ENCODE data around the gene RAD51B.
A peak's percentile ranks its signal among the peaks of the same experiment; 100 is the strongest.

Gene RAD51B

DNA sequence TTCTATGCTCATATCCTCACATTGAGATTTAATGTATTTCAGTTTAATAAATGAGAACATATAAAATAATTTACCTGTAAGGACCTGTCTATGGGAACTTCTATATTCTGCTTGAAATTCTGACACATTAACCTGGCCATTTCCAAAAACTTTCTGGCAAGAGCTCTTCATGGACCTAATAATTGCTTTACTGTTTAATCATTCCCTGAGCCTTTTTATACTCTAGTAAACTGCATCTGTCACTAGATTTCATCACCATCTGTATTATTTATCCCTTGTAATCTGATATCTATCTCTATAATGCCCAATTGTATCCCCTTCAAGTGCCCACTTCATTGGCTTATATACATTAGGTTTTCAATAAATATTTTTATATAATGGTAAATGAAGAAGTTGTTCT lies 327.7 kb downstream of the RAD51B start:
- peak; percentile 31 for DNase-seq (ENCODE audit: low read depth)
- TF ChIP-seq, protein P1, sequence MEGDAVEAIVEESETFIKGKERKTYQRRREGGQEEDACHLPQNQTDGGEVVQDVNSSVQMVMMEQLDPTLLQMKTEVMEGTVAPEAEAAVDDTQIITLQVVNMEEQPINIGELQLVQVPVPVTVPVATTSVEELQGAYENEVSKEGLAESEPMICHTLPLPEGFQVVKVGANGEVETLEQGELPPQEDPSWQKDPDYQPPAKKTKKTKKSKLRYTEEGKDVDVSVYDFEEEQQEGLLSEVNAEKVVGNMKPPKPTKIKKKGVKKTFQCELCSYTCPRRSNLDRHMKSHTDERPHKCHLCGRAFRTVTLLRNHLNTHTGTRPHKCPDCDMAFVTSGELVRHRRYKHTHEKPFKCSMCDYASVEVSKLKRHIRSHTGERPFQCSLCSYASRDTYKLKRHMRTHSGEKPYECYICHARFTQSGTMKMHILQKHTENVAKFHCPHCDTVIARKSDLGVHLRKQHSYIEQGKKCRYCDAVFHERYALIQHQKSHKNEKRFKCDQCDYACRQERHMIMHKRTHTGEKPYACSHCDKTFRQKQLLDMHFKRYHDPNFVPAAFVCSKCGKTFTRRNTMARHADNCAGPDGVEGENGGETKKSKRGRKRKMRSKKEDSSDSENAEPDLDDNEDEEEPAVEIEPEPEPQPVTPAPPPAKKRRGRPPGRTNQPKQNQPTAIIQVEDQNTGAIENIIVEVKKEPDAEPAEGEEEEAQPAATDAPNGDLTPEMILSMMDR (IDR thresholded peaks at IDR 0.05; ENCODE audit: low read length, missing control alignments): no peak
- no peak overlapping the region for H3K4me3 ChIP-seq (replicated peaks; ENCODE audit: low read depth, low read length)

DNA sequence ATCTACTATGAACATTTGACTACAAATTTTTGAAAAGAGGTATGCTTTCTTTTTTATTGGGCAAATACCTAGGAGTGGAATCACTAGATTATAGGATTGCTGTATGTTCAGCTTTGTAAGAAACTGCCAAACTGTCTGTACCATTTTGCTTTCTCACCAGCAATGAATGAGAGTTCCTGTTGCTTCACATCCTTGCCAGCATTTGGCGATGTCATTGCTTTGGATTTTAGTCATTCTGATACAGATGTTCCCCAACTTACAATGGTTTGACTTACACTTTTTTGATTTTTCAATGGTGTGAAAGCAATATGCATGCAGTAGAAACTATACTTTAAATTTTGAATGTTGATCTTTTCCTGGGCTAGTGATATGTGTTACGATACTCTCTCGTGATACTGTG lies 328.7 kb downstream of the RAD51B start:
- TF ChIP-seq, protein P1 (IDR thresholded peaks at IDR 0.05; ENCODE audit: low read length, missing control alignments): no peak
- DNase-seq (ENCODE audit: low read depth): peak; percentile 49
- no peak overlapping the region for H3K4me3 ChIP-seq (replicated peaks; ENCODE audit: low read depth, low read length)

DNA sequence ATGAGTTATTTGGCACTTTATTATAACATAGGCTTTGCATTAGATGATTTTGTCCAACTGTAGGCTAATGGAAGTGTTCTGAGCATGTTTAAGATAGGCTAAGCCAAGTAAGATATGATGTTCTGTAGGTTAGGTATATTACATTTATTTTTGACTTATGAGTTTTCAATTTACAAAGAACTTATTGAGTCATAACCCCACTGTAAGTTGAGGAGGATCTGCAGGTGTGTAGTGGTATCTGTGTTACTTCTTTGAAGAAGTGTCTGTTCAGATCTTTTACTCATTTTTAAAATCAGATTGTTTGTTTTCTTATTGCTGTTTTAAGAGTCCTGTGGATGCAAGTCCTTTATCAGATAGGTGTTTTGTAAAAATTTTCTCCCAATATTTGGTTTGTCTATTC lies 329.2 kb downstream of the RAD51B start:
- DNase-seq (ENCODE audit: low read depth): no peak
- no peak overlapping the region for H3K4me3 ChIP-seq (replicated peaks; ENCODE audit: low read depth, low read length)
- TF ChIP-seq, protein P1 (IDR thresholded peaks at IDR 0.05; ENCODE audit: low read length, missing control alignments): no peak

DNA sequence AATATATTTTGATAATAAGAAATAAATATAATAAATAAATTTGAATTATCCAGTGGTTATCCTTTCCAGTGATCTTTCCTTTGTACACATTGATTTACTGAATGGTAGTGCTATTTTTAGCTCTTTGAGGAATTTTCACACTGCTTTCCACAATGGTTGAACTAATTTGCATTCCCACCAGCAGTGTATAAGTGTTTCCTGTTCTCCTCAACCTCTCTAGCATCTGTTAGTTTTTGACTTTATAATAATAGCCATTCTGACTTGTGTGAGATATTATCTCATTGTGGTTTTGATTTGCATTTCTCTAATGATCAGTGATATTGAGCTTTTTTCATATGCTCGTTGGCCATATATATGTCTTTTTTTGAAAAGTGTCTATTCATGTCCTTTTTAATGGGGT lies 333.7 kb downstream of the RAD51B start:
- no peak for DNase-seq (ENCODE audit: low read depth)
- H3K4me3 ChIP-seq (replicated peaks; ENCODE audit: low read depth, low read length): no peak overlapping the region
- TF ChIP-seq, protein P1 (IDR thresholded peaks at IDR 0.05; ENCODE audit: low read length, missing control alignments): no peak

DNA sequence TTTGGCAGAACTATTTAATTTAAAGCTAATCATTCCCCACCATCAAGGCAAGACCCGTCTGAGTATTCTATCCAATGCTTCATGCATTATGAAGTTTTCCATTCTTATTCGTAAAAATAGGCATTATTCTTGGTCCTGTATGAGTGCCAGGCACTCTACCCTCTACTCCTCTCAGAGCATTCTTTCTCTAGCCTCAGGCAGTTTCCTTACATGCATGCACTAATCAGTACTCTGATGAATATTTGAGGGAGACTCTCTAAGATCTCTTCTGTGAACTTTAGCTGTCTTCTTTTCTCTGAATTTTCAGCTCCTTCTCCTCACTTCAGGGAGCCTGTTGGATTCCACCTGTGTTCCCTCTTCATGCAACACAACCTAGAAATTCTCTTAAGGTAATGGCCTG lies 334.7 kb downstream of the RAD51B start:
- TF ChIP-seq, protein P1 (IDR thresholded peaks at IDR 0.05; ENCODE audit: low read length, missing control alignments): no peak

DNA sequence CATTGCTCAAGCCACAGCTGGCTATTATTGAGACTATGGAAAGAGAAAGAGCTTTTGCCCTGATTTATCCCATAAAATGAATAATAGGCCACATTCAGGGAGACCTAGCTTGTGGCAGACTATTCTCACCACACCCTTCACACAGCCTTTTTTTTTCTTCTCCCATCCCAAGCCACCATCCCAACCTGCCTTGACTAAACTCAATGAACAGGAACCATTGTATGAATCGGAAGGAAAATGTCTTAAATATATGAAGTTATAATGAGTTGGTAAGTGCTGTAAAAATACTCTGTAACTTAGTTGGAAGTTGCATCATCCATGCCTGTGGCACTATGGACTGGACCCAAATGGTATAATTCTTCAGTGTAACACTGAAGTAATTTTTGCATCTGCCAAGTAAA lies 338.4 kb downstream of the RAD51B start:
- H3K4me3 ChIP-seq (replicated peaks; ENCODE audit: low read depth, low read length): no peak overlapping the region
- DNase-seq (ENCODE audit: low read depth): no peak
- TF ChIP-seq, protein P1 (IDR thresholded peaks at IDR 0.05; ENCODE audit: low read length, missing control alignments): no peak

More for the DNA sequence above, 334.7 kb downstream of the RAD51B start:
- H3K4me3 ChIP-seq (replicated peaks; ENCODE audit: low read depth, low read length): no peak overlapping the region
- DNase-seq (ENCODE audit: low read depth): no peak

DNA sequence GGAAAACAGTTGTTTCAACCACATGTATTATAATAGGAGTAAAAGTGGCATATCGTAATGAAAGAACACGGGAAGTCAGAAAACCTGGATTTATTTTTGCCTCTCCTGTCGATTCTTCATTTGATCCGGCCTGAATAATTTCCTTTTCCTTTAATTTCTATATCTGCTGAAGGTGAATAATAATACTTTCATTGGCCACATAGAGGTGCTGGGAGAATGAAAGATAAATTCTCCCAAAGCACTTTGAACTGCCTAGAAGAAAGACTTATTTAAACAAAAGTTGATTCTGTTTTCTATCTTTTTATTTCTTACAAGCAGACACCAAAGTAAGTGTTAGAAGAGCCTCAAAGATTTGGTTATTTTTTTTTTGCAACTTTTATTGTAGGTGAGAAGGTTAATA lies 339.1 kb downstream of the RAD51B start:
- TF ChIP-seq, protein P1 (IDR thresholded peaks at IDR 0.05; ENCODE audit: low read length, missing control alignments): no peak
- DNase-seq (ENCODE audit: low read depth): no peak

More for the DNA sequence above, 339.1 kb downstream of the RAD51B start:
- H3K4me3 ChIP-seq (replicated peaks; ENCODE audit: low read depth, low read length): no peak overlapping the region
